T-cell (primary cell): ENCODE data around the gene NT5DC3. TPM values are rescaled to one million over a fixed set of nuclear protein-coding genes. Genes with fewer than 3 reads are reported as not detected.

Experiments
- ATAC-seq, 4 experiments: fragments of 200-7000 bp in 3 of 4; fragments of 150-1000 bp in 1 of 4; cut with Tn5 transposase; replicated peaks in 1 of 4; 1 replicate in 3 of 4; 2 replicates in 1 of 4; pipeline ENCODE4 v1.10.0; 2021; ENCODE audit warnings: moderate library complexity in 3 of 4, mild to moderate bottlenecking in 2 of 4, moderate number of reproducible peaks in 1 of 4
- CTCF ChIA-PET, 2 donors: fragments of 300-600 bp; sonication (Branson Sonifier 250); formaldehyde crosslinking; loops; one replicate each; lab custom pipeline; 2022; ENCODE audit warnings: antibody characterized with exemption in 2 of 2; lab: Charles Lee
- POLR2A ChIA-PET, 2 donors: fragments of 300-600 bp; sonication (Branson Sonifier 250); formaldehyde crosslinking; loops; one replicate each; lab custom pipeline; 2022; ENCODE audit warnings: antibody characterized with exemption in 2 of 2; lab: Charles Lee
- DNase-seq, 35 experiments: peaks; one replicate each; pipeline versions ENCODE4 v3.0.0 to v3.0.0-alpha.2; 2013 to 2023
- H3K27ac ChIP-seq: one replicate; pipeline ENCODE4 v1.5.1; 2013; ENCODE audit warnings: low read length
- H3K27me3 ChIP-seq, 2 experiments: replicated peaks in 1 of 2; 1 replicate in 1 of 2; 2 replicates in 1 of 2; pipeline versions ENCODE4 v1.6.1 to v1.7.0; 2013; ENCODE audit warnings: low read length in 1 of 2, mixed read lengths in 1 of 2; ENCODE audit not compliant: control insufficient read depth in 2 of 2, insufficient read depth in 2 of 2; ENCODE audit errors: extremely low read depth in 1 of 2
- H3K36me3 ChIP-seq, 2 donors: 1 replicate in 1 of 2; 2 replicates in 1 of 2; pipeline versions ENCODE4 v1.6.1 to v1.7.0; 2013; ENCODE audit warnings: low read length in 1 of 2; ENCODE audit not compliant: control insufficient read depth in 2 of 2, insufficient read depth in 1 of 2; ENCODE audit errors: extremely low read depth in 1 of 2
- H3K4me1 ChIP-seq, 2 experiments: 1 replicate in 1 of 2; 2 replicates in 1 of 2; pipeline versions ENCODE4 v1.6.1 to v1.7.0; 2013; ENCODE audit warnings: low read length in 2 of 2, mixed read lengths in 1 of 2; ENCODE audit not compliant: insufficient read depth in 2 of 2, control insufficient read depth in 1 of 2; ENCODE audit errors: extremely low read depth in 1 of 2
- H3K4me3 ChIP-seq, 2 donors: 1 replicate in 1 of 2; 2 replicates in 1 of 2; pipeline versions ENCODE4 v1.5.1 to v1.7.0; 2013; ENCODE audit warnings: mild to moderate bottlenecking in 2 of 2, low read length in 1 of 2, moderate library complexity in 1 of 2; ENCODE audit not compliant: control insufficient read depth in 1 of 2; ENCODE audit errors: extremely low read depth in 1 of 2
- H3K9me3 ChIP-seq: 2 replicates; pipeline ENCODE4 v1.7.0; 2013
- H3K27ac Mint-ChIP-seq, 2 donors: one replicate each; pipeline ENCODE4 v1.8.0; 2020 to 2021; ENCODE audit warnings: mild to moderate bottlenecking in 2 of 2, mixed read lengths in 2 of 2
- H3K27me3 Mint-ChIP-seq, 2 donors: one replicate each; pipeline ENCODE4 v1.8.0; 2021 to 2022; ENCODE audit warnings: mixed read lengths in 2 of 2
- H3K36me3 Mint-ChIP-seq: one replicate; pipeline ENCODE4 v1.8.0; 2021; ENCODE audit warnings: mixed read lengths
- H3K4me1 Mint-ChIP-seq, 3 donors: one replicate each; pipeline ENCODE4 v1.8.0; 2020 to 2022; ENCODE audit warnings: mixed read lengths in 3 of 3, mild to moderate bottlenecking in 1 of 3
- H3K4me3 Mint-ChIP-seq, 3 donors: one replicate each; pipeline ENCODE4 v1.8.0; 2020 to 2022; ENCODE audit warnings: mild to moderate bottlenecking in 3 of 3, mixed read lengths in 3 of 3, moderate library complexity in 3 of 3
- H3K9me3 Mint-ChIP-seq, 3 donors: one replicate each; pipeline ENCODE4 v1.8.0; 2020 to 2022; ENCODE audit warnings: mixed read lengths in 3 of 3
- WGBS: methylation state at CpG from one replicate; pipeline ENCODE4 v1.1.5; 2013; ENCODE audit warnings: missing lambda C conversion rate; ENCODE audit not compliant: insufficient coverage; 5-methylcytosine and 5-hydroxymethylcytosine counted together
- total RNA-seq, 35 experiments: library from RNA in 6 of 35; stranded (reverse) in 6 of 35; fragments of 120-200 nt in 1 of 35; gene quantifications; one replicate each; pipeline versions ENCODE4 v1.2.1 to v1.2.4 and lab custom pipeline; 2013 to 2026

NT5DC3 gene
- total RNA-seq, 5 donors from 2014 or later (not counting 1 experiment from before 2014, with no cell fraction given), result 4.2 to 7.4 (median 6.3) TPM

GRCh38 chr12:103852498-103852997 is 11.5 kb upstream of the NT5DC3 start:
- ATAC-seq, result no peak
- H3K4me1 Mint-ChIP-seq, result no peaks in the 10 kb centered on the region
- no peak overlapping the region for H3K4me3 Mint-ChIP-seq

GRCh38 chr12:103851127-103851526 is 10.1 kb upstream of the NT5DC3 start:
- CTCF ChIA-PET, result interaction anchor here (0.5 to 1.2 kb wide), 4 partner anchors 14 to 1187 kb away, joined by 3 to 4 read pairs (median 3); no protein-coding TSS in a partner anchor
- H3K36me3 Mint-ChIP-seq, result no peaks in the 10 kb centered on the region
- no peaks in the 10 kb centered on the region for H3K4me1 ChIP-seq
- H3K4me1 Mint-ChIP-seq, result no peaks in the 10 kb centered on the region
- H3K4me3 Mint-ChIP-seq, result no peak overlapping the region
- no peaks in the 10 kb centered on the region for H3K9me3 Mint-ChIP-seq
- H3K36me3 ChIP-seq, result no peaks in the 10 kb centered on the region
- POLR2A ChIA-PET, result no interaction called here
- no peak overlapping the region for H3K4me3 ChIP-seq
- H3K27me3 Mint-ChIP-seq, result peaks cover 0 to 6% of the 10 kb centered on the region in 2 donors
- no CpG with 5 or more reads among the region's 1 CpG for WGBS
- H3K27ac Mint-ChIP-seq, result no peak overlapping the region
- ATAC-seq, result no peak
- H3K9me3 ChIP-seq, result no peaks in the 10 kb centered on the region
- DNase-seq, result no peak
- H3K27me3 ChIP-seq, result no peaks in the 10 kb centered on the region
- no peak overlapping the region for H3K27ac ChIP-seq

More at GRCh38 chr12:103852498-103852997, 11.5 kb upstream of the NT5DC3 start:
- CTCF ChIA-PET, result no interaction called here
- H3K9me3 ChIP-seq, result no peaks in the 10 kb centered on the region
- no peak overlapping the region for H3K4me3 ChIP-seq
- H3K36me3 ChIP-seq, result no peaks in the 10 kb centered on the region
- no peaks in the 10 kb centered on the region for H3K4me1 ChIP-seq
- no peaks in the 10 kb centered on the region for H3K27me3 ChIP-seq
- no peak for DNase-seq
- H3K36me3 Mint-ChIP-seq, result no peaks in the 10 kb centered on the region
- H3K27ac ChIP-seq, result no peak overlapping the region
- no peaks in the 10 kb centered on the region for H3K9me3 Mint-ChIP-seq
- H3K27ac Mint-ChIP-seq, result no peak overlapping the region
- H3K27me3 Mint-ChIP-seq, result peaks cover 0 to 6% of the 10 kb centered on the region in 2 donors
- POLR2A ChIA-PET, result interaction anchor here in 1 of 2 donors (0.7 kb wide), 1 partner anchor 18 kb away, joined by 3 read pairs; no protein-coding TSS in a partner anchor
- WGBS, result 56% methylated on average over 2 of the region's 3 CpGs

GRCh38 chr12:103850429-103850828 is 9.4 kb upstream of the NT5DC3 start:
- no peaks in the 10 kb centered on the region for H3K9me3 ChIP-seq
- WGBS, result no CpG with 5 or more reads among the region's 1 CpG
- no peak for DNase-seq
- ChIA-PET POLR2A (no interaction called here), CTCF (interaction anchor here (0.6 to 1.2 kb wide), 2 partner anchors 14 to 27 kb away, joined by 3 read pairs; no protein-coding TSS in a partner anchor)
- no peak overlapping the region for H3K27ac ChIP-seq
- no peak for ATAC-seq
- Mint-ChIP-seq H3K27ac (no peak overlapping the region), H3K4me3 (no peak overlapping the region), H3K36me3 (no peaks in the 10 kb centered on the region), H3K27me3 (peaks cover 0 to 2% of the 10 kb centered on the region in 2 donors), H3K4me1 (no peaks in the 10 kb centered on the region), H3K9me3 (no peaks in the 10 kb centered on the region)
- H3K4me1 ChIP-seq, result no peaks in the 10 kb centered on the region
- H3K4me3 ChIP-seq, result no peak overlapping the region
- H3K36me3 ChIP-seq, result no peaks in the 10 kb centered on the region
- H3K27me3 ChIP-seq, result no peaks in the 10 kb centered on the region

GRCh38 chr12:103848917-103849491 is 8.0 kb upstream of the NT5DC3 start:
- Mint-ChIP-seq H3K36me3 (no peaks in the 10 kb centered on the region), H3K4me1 (no peaks in the 10 kb centered on the region), H3K9me3 (no peaks in the 10 kb centered on the region), H3K4me3 (no peak overlapping the region), H3K27ac (no peak overlapping the region), H3K27me3 (no peaks in the 10 kb centered on the region)
- H3K9me3 ChIP-seq, result no peaks in the 10 kb centered on the region
- H3K4me1 ChIP-seq, result no peaks in the 10 kb centered on the region
- H3K27ac ChIP-seq, result no peak overlapping the region
- H3K27me3 ChIP-seq, result no peaks in the 10 kb centered on the region
- H3K36me3 ChIP-seq, result no peaks in the 10 kb centered on the region
- WGBS, result 91% methylated on average over 3 of the region's 4 CpGs
- H3K4me3 ChIP-seq, result no peak overlapping the region
- ChIA-PET POLR2A (no interaction called here), CTCF (no interaction called here)
- DNase-seq (no peak), ATAC-seq (no peak)

DNA sequence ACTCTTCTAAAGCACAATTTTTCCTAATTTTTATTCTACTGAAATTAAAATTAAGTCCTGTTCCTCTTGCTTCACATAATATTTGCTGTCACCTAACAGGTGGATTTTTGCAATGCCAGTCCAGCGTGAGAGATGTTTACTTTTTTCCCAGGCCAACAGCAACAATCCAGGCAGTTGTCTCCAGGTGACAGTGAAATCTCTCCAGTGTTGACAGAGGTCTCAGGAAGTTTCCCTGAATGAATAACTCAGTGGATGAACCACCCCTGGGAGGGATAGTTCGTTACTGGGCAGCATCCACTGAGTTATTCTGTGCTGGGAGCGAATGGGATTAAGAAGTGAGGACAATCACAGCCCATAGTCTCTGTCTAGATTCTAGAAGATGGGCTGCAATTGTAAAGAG is 7.1 kb upstream of the NT5DC3 start:
- Histone ChIP-seq H3K36me3 (no peaks in the 10 kb centered on the region), H3K4me1 (no peaks in the 10 kb centered on the region), H3K27me3 (no peaks in the 10 kb centered on the region), H3K9me3 (no peaks in the 10 kb centered on the region), H3K4me3 (no peak overlapping the region), H3K27ac (no peak overlapping the region)
- Mint-ChIP-seq H3K4me1 (no peaks in the 10 kb centered on the region), H3K4me3 (no peak overlapping the region), H3K27me3 (no peaks in the 10 kb centered on the region), H3K27ac (no peak overlapping the region), H3K36me3 (no peaks in the 10 kb centered on the region), H3K9me3 (no peaks in the 10 kb centered on the region)
- ATAC-seq (no peak), DNase-seq (no peak)
- 100% methylated on average over 2 of the region's 3 CpGs for WGBS
- POLR2A ChIA-PET, result no interaction called here
- CTCF ChIA-PET, result no interaction called here

DNA sequence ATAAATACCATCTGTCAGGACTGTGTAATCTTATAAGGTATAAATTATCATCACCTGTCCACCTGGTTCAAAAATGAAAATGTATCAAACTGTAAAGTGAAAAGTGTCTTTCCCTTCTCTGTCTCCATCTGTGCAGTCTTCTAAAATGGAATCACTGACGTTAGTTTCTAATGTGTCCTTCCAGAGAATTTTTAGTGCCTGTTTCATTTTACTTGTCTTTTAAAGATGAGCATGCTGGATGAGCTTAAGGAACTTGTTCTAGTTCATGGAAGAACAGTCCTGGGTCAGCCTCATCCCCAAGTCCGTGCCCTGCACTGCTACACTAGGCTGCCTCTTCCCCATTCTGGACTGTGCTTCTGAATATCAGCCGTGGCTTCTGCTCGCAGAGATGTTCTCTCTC is 5.4 kb upstream of the NT5DC3 start:
- H3K36me3 Mint-ChIP-seq, result no peaks in the 10 kb centered on the region
- DNase-seq, result no peak
- Histone ChIP-seq H3K4me3 (no peak overlapping the region), H3K9me3 (no peaks in the 10 kb centered on the region), H3K4me1 (peaks cover 0 to 6% of the 10 kb centered on the region in 2 experiments), H3K27ac (no peak overlapping the region), H3K36me3 (no peaks in the 10 kb centered on the region), H3K27me3 (no peaks in the 10 kb centered on the region)
- ChIA-PET POLR2A (no interaction called here), CTCF (interaction anchor here in 1 of 2 donors (0.6 kb wide), 1 partner anchor 433 kb away, joined by 6 read pairs; no protein-coding TSS in a partner anchor)
- no peak for ATAC-seq
- no peaks in the 10 kb centered on the region for H3K27me3 Mint-ChIP-seq
- no peaks in the 10 kb centered on the region for H3K9me3 Mint-ChIP-seq
- no peak overlapping the region for H3K4me3 Mint-ChIP-seq
- no peak overlapping the region for H3K27ac Mint-ChIP-seq
- 92% methylated on average over 3 of the region's 4 CpGs for WGBS
- peaks cover 0 to 7% (median 6%) of the 10 kb centered on the region in 3 donors for H3K4me1 Mint-ChIP-seq
